SK-MEL-5 (cell line): ENCODE results near the gene RGPD8. TPM values are rescaled to one million over a fixed set of nuclear protein-coding genes. Genes with fewer than 3 reads are reported as not detected.
A peak's percentile ranks its signal among the peaks of the same experiment; 100 is the strongest.

Source experiments
- DNase-seq: peaks from one replicate; pipeline ENCODE4 v3.0.0-alpha.2; 2016; ENCODE audit warnings: low read depth, low spot score
- in situ Hi-C: cut with HindIII; loops from 2 replicates; pipeline ENCODE4 v1.10.0; 2016; ENCODE audit warnings: low sequenced_read_pairs, high pct_unique_total_duplicates, low pct_unique_long_range_greater_than_20kb
- small RNA-seq, 2 experiments: library from RNA; depleted of rRNA; stranded (forward); fragments of <200 nt; gene quantifications; one replicate each; pipeline ENCODE3, GENCODE V24; 2014
- total RNA-seq: library from RNA; depleted of rRNA; stranded (reverse); fragments of >200 nt; shearing (Covaris generic); gene quantifications from 2 replicates; pipeline ENCODE4 v1.2.3, GENCODE V29; 2014; rRNA removed

The RGPD8 gene
- total RNA-seq, 1 experiment from 2014 or later, result 1.2 TPM

DNA sequence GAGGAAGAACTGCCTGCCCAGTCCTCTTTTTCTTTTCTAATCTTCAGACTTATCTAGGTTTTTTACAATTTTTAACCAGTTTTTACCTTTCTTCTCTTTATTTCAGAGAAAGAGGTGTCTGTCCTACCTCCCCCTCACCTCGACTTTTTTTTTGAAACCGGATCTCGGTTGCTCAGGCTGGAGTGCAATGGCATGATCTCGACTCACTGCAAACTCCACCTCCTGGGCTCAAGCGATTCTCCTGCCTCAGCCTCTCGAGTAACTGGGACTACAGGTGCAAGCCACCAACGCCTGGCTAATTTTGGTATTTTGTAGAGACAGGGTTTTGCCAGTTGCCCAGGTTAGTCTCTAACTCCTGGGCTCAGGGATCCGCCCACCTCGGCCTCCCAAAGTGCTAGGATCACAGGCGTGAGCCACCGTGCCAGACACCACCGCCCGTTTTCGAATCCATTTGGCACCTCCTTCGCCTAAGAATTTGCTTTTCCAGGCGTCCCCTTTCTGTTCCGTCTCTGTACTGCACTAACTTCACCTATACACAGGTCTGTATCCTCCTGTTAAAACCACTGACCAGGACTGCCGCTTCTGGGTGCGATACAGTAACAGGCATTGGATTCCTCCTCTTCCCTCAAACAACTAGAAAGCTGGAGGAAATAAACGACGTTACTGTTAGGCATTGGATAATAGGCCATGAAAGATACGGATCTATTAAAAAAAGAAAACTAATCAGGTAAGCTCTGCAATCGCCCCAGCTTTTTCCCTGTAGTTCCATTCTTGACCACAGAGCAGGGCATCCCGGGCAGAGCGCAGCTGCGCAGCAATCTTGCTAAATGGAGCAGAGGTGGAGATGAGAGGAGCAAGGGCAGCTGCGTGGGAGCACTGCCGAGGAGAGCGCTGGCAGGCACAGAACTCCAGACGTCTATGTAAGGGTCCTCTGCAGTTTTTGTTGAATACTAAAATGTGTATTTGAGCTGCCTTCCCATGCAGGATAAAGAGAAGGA is 88.1 kb downstream of the RGPD8 start:
- in situ Hi-C loops, result no loop called here
- peak; percentile 26 for DNase-seq

DNA sequence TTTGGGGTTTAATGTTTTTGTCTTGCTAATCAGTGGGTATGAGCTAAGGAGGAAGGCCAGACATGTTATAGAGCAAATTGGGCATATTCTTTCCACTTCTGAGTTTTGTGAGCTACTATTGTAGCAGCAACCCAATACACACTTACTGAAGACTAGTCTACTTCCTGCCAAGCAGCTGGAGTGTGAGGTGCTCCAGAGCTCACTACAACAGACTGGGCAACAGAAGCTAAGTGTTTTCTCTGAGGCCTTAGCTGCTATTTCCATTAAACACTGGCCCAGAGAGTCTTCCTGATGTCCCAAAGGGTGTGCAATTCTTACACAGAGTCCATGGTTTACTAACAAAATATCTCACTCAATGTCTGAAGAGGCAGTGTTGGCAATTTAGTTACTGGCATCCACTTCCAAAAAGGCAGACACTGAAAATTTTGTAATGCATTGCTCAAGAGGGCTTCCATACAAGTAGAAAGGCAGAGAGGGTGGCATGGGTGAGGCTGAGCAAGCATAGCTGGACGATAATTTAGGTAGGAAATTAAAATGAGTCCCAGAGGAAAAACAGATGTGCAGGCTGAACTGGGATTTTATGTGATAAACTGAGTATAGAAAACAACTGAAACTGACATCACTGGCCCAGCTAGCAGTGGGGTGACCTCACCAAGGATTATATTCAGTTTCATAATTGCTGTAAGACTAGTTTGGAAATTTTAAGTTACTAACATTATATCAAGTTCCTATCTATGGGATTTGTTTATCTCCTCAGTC is 89.4 kb downstream of the RGPD8 start:
- in situ Hi-C loops, result no loop called here

DNA sequence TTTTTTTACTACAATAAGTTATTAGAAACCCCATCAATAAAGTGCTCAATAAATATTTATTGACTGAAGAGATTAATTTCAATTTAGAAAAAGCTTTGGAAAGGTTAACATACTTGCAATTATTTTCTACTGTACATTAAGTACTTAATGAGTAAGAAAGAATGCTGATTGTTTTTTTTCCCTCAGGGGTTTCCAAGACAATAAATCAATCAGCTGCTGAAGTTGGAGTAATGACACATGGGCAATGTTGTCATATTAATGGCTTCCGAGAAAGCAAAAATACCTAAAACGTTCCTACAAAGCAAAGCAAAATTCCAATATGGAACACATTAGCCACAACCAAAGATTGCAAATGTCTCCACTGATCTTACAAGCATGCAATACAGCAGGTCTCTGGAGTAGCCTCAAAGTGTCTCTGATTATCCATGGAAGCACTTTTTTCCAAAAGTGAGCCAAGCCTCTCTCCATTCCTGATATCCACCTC is 91.3 kb downstream of the RGPD8 start:
- DNase-seq, result no peak
- in situ Hi-C loops, result no loop called here

More for the DNA sequence above, 89.4 kb downstream of the RGPD8 start:
- DNase-seq, result no peak

DNA sequence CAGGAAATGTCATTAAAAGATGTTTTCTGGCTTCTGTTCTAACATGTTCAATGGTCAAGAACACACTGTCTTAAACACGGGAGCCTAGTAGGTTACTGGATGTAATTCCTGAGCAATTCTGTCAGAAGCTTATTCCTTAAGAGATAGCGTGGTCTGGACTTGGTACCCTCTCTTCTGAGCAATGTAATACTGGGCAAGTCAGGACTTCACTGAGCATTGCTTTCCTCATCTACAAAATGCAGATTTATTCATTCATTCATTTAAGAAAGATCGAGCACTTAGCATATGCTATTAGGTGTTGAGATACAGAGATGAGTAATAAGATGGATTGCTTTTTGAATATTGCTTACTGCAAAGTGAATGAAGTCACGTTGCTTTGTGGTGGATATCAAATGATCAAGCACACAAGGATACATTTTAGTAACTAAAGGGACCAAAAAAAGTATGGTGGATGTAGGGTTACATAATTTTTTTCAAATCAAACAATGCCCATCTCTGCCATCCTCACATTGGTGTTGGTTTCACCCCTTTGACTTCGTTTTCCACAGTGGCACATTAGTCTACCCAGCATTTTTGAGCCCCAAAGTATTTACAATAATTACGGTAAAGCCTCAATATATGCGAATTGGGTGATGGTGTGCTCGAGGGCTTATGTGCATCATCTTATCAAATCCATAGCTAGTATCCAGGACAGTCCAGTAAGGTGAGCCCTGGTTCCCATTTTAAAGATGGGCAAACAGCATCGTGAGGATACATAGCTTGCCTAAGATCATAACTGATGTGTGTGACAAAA is 92.8 kb downstream of the RGPD8 start:
- no peak for DNase-seq
- in situ Hi-C loops, result no loop called here

DNA sequence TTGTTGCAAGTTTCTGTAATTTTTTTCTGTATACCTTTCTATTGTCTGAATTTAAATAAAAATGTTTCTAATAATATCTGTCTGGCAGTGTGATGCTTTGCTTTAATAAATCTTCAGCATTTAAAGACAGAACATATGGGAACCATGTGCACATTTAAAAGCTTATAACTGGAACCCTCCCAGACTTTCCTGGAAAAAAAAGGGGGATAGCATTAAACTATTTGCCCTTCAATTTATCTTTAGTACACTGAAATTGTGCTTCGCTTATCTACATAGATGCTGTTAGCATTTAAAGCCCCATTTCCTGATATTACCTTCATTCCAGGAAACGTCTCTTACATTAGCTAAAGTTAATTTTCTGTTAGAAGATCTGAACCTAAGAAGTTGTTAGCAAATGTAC is 93.5 kb downstream of the RGPD8 start:
- DNase-seq, result no peak
- in situ Hi-C loops, result no loop called here

DNA sequence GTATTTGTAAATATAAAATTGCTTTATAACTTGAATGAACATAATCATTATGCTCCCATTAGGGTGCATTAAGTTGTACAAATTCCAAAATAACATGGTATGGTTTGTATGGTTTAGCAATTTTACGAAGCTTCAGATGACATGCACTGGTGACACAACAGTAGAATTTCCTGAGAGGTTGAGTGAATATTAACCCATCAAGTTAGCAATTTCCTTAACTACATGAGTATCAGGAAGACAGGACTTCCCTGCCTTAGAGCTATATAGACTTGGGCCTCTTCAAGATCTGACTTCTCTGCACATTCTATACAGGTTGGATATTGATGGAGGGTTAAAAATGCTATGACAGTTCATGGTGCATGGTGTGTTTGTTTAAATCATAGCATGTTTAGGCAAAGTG is 97.8 kb downstream of the RGPD8 start:
- no peak for DNase-seq
- in situ Hi-C loops, result no loop called here

DNA sequence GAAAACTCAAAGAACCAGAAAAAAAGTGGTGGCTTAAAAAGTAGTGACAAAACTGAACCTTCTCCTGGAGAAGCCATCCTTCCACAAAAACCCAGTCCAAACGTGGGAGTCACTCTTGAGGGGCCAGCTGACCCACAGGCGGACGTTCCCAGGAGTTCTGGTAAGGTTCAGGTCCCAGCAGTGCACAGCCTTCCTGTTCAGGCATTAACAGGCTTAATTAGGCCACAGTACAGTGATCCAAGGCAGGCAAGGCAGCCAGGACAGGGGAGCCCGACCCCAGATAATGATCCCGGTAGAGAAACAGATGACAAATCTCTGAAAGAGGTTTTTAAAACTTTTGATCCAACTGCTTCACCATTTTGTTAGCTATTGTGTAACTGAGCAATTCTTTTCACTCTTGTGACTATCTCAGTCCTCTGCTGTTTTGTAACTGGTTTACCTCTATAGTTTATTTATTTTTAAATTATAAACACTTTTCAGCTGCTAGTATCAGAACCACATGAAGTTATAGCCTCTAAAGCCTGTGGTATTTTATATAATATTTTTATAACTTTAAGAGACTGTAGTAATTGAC is 101.2 kb downstream of the RGPD8 start:
- in situ Hi-C loops, result no loop called here
- DNase-seq, result no peak

GRCh38 chr2:112322919-112323318 is 110.5 kb downstream of the RGPD8 start:
- DNase-seq, result no peak
- in situ Hi-C loops, result no loop called here

DNA sequence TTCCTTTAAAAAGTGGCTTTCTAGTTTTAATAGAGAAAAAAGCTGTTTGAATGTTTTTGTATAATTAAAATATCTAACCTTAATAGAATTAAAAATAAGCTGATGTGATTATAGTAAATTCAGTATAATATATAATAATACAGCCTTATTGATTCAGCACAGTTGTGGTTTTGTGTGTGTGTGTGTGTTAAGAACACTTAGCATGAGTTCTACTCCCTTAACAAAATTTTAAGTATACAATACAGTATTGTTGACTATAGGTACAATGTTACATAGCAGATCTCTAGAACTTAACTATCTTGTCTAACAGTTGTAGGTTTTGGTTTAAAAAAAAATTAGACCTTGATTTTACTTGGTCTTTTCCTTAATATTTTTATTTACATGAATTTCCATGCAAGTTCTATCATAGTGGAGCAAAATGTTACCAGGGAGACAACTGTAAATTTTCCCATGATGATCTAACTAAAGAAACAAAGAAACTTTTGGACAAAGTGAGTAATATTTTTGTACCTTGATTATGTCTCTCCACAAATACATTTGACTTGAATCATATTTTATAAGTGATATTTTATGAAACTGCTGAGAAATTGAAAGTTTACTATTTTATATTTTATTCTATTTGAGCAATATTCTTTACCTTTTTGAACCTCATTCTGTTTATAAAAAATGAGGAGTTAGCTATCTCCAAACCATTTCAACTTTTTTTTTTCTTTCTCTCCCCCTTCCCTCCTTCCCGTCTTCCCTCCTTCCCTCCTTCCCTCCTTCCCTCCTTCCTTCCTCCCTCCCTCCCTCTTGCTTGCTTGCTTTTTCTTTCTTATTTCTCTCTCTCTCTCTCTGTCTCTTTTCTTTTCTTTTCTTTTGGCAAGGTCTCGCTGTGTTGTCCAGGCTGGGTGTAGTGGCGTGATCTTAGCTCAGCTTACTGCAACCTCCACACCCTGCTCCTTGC is 111.8 kb downstream of the RGPD8 start:
- DNase-seq, result no peak
- in situ Hi-C loops, result no loop called here

Small RNA genes within 50 kb of the gene (small RNA-seq; reads per million reads assigned to genes)
- gene AC115115.1, result 0 reads per million in 2 experiments

Other genes with a start within 250 kb of the RGPD8 start
- 19.7 and 22.7 TPM in 2 replicates for gene ZC3H8, start 178.6 kb downstream of the RGPD8 start, total RNA-seq
- gene ZC3H6, start 158.0 kb downstream of the RGPD8 start, total RNA-seq, result 1.8 and 2.0 TPM in 2 replicates
- 66.6 and 72.3 TPM in 2 replicates for gene TTL, start 48.5 kb upstream of the RGPD8 start, total RNA-seq
- gene POLR1B, start 108.8 kb upstream of the RGPD8 start, total RNA-seq, result 30.8 and 32.0 TPM in 2 replicates
- 17.0 and 25.2 TPM in 2 replicates for gene CHCHD5, start 151.0 kb upstream of the RGPD8 start, total RNA-seq
- 29.2 and 32.8 TPM in 2 replicates for gene SLC20A1, start 212.3 kb upstream of the RGPD8 start, total RNA-seq